ENCODE measurements around the gene GJA1.

GRCh38 chr6:121426686-121427085 is 8.8 kb upstream of the GJA1 start:
- TF ChIP-seq CTCF (conservative IDR thresholded peaks at IDR 0.05; ENCODE audit: low read depth, low read length) (no peak), EZH2 (IDR thresholded peaks at IDR 0.05; ENCODE audit: low read length, unreplicated experiment) (no peak), EZH2phosphoT487 (IDR thresholded peaks at IDR 0.05; ENCODE audit: borderline replicate concordance, low read length) (no peak)

All from PC-3 (cell line).